ENCODE results near the gene TMPRSS4. TPM values are rescaled to one million over a fixed set of nuclear protein-coding genes. Genes with fewer than 3 reads are reported as not detected.
A peak's percentile ranks its signal among the peaks of the same experiment; 100 is the strongest.

The TMPRSS4 gene
- total and polyA plus RNA-seq, 9 of the 15 experiments (the other 6 are each of a cell fraction or from before 2014, with no cell fraction given): 4.0 to 10.0 (median 5.6) TPM

GRCh38 chr11:118099838-118100556, 23.1 kb downstream of the TMPRSS4 start:
- peaks cover 13 to 42% of the 10 kb centered on the region in 2 experiments for H3K4me1 ChIP-seq (replicated peaks in 1 of 2; ENCODE audit: control insufficient read depth in 2 of 2, insufficient read depth in 2 of 2, low read length in 2 of 2)
- 0 out of 4 replicates have a peak overlapping the region, but pooled peaks of 1 of the 2 experiments have one; percentile 21 for H3K9ac ChIP-seq (ENCODE audit: insufficient read depth in 1 of 2, low read depth in 2 of 2, low read length in 2 of 2)
- H4K20me1 ChIP-seq (replicated peaks; ENCODE audit: control insufficient read depth, insufficient read depth, low read length): no peaks in the 10 kb centered on the region
- intact Hi-C loops (cut with micrococcal nuclease): no loop called here
- H3K27ac ChIP-seq (ENCODE audit: extremely low read depth, low read depth, low read length): no peak overlapping the region
- ATAC-seq (no peak), FAIRE-seq (no peak), DNase-seq (ENCODE audit: extremely low read depth in 1 of 4, low spot score in 3 of 4) (no peak)
- no TSS peak for BruUV-seq (replicated peaks)
- H3K9me1 ChIP-seq (ENCODE audit: control insufficient read depth, insufficient read depth, low read length): no peaks in the 10 kb centered on the region
- no peak for TF ChIP-seq CBX8 (IDR thresholded peaks at IDR 0.05; ENCODE audit: borderline replicate concordance, extremely low read depth, low read depth, low read length, poor library complexity, severe bottlenecking)
- no peak for TF ChIP-seq NFYB (IDR thresholded peaks at IDR 0.05; ENCODE audit: extremely low read depth, insufficient read length)
- TF ChIP-seq CHD4 (IDR thresholded peaks at IDR 0.05; ENCODE audit: insufficient read depth, insufficient replicate concordance, low read depth, low read length, poor library complexity, severe bottlenecking): no peak
- 0 out of 2 replicates have a peak, but pooled peaks have one; percentile 27 for TF ChIP-seq CTBP1 (IDR thresholded peaks at IDR 0.05; ENCODE audit: borderline replicate concordance)
- TF ChIP-seq ESRRA (IDR thresholded peaks at IDR 0.05; ENCODE audit: borderline replicate concordance, low read depth): peak; percentile 81; the same call in 1 of the 2 replicates
- no peak overlapping the region for H3K4me2 ChIP-seq (ENCODE audit: insufficient read depth, low read length)
- no peaks in the 10 kb centered on the region for H3K9me3 ChIP-seq (replicated peaks; ENCODE audit: control insufficient read depth, insufficient read depth, low read depth, low read length)
- peaks cover 9% of the 10 kb centered on the region; the same call in 2 of the 3 replicates for H3K79me2 ChIP-seq (ENCODE audit: control insufficient read depth, insufficient read depth, low read length)
- H3K4me3 ChIP-seq: no peak overlapping the region
- POLR2A ChIA-PET: interaction anchor here (0.6 to 1.6 kb wide), 5 partner anchors 10 to 1003 kb away, joined by 3 to 5 read pairs (median 3); no protein-coding TSS in a partner anchor
- no peaks in the 10 kb centered on the region for H3K36me3 ChIP-seq (ENCODE audit: control insufficient read depth, insufficient read depth, low read length)
- CTCF ChIA-PET (ENCODE audit: low intra/inter-chr PET ratio): no interaction called here
- WGBS (ENCODE audit: insufficient coverage, low coverage, missing lambda C conversion rate): 67% methylated on average over 10 of the region's 10 CpGs
- H2AFZ ChIP-seq (ENCODE audit: low read depth, low read length): no peak overlapping the region
- in situ Hi-C loops (cut with MboI): no loop called here
- H3K27me3 ChIP-seq (ENCODE audit: control insufficient read depth in 2 of 2, insufficient read depth in 2 of 2, low read length in 2 of 2): no peaks in the 10 kb centered on the region
